Tibial nerve (tissue), 4 donors: ENCODE results near the gene FGD3. TPM values are rescaled to one million over a fixed set of nuclear protein-coding genes. Genes with fewer than 3 reads are reported as not detected.

Experiments
- DNase-seq, 2 donors: peaks; one replicate each; pipeline ENCODE4 v3.0.0-alpha.2; 2019; ENCODE audit warnings: low spot score in 2 of 2
- H3K27ac ChIP-seq, 4 donors: fragments of 200-600 bp; sonication (generic) in 3 of 4; one replicate each; pipeline ENCODE4 v1.5.1; 2017 to 2019; ENCODE audit warnings: mild to moderate bottlenecking in 1 of 4
- H3K27me3 ChIP-seq, 2 donors: fragments of 200-600 bp; sonication (generic) in 1 of 2; one replicate each; pipeline versions ENCODE4 v1.5.1 to v1.6.0; 2017 to 2019
- H3K36me3 ChIP-seq, 3 donors: fragments of 200-600 bp; sonication (generic); one replicate each; pipeline ENCODE4 v1.5.1; 2018 to 2019
- H3K4me1 ChIP-seq, 4 donors: fragments of 200-600 bp; sonication (generic) in 3 of 4; one replicate each; pipeline ENCODE4 v1.5.1; 2017 to 2019
- H3K4me3 ChIP-seq, 4 donors: fragments of 200-600 bp; sonication (generic) in 3 of 4; one replicate each; pipeline ENCODE4 v1.5.1; 2017 to 2019; ENCODE audit warnings: mild to moderate bottlenecking in 1 of 4, moderate library complexity in 1 of 4
- H3K9me3 ChIP-seq, 4 donors: fragments of 200-600 bp; sonication (generic) in 3 of 4; one replicate each; pipeline ENCODE4 v1.5.1; 2017 to 2019
- CTCF ChIP-seq, 5 experiments: fragments of 200-600 bp in 3 of 5; fragments of 450-650 bp in 2 of 5; sonication (generic) in 3 of 5; IDR thresholded peaks; one replicate each; pipeline ENCODE4 v1.5.1; 2016 to 2019; ENCODE audit warnings: antibody characterized with exemption in 5 of 5, mild to moderate bottlenecking in 3 of 5, moderate library complexity in 2 of 5
- EP300 ChIP-seq, 2 donors: sonication (generic); formaldehyde crosslinking; IDR thresholded peaks; one replicate each; pipeline ENCODE4 v1.6.1; 2017; ENCODE audit warnings: antibody characterized with exemption in 2 of 2, mild to moderate bottlenecking in 1 of 2
- POLR2A ChIP-seq, 2 donors: fragments of 450-650 bp; IDR thresholded peaks; one replicate each; pipeline ENCODE4 v1.6.1; 2017; ENCODE audit warnings: antibody characterized with exemption in 2 of 2, mild to moderate bottlenecking in 2 of 2, moderate library complexity in 2 of 2
- WGBS, 2 donors: methylation state at CpG; one replicate each; pipeline ENCODE4 v1.1.5; 2018; 5-methylcytosine and 5-hydroxymethylcytosine counted together
- total RNA-seq, 4 donors: library from RNA; depleted of rRNA; stranded (reverse); fragments of >200 nt; gene quantifications; one replicate each; pipeline ENCODE4 v1.1.0, GENCODE V29; 2016

The FGD3 gene
- total RNA-seq, 4 donors from 2014 or later, result 6.7 to 13.8 (median 7.3) TPM

- 63% methylated on average over 2 of the region's 2 CpGs for WGBS, 2 donors
- Histone ChIP-seq H3K4me3 (no peak overlapping the region), H3K4me1 (no peaks in the 10 kb centered on the region), H3K9me3 (peaks cover 0 to 8% (median 0%) of the 10 kb centered on the region in 4 donors), H3K27me3 (no peaks in the 10 kb centered on the region), H3K27ac (no peak overlapping the region), H3K36me3 (no peaks in the 10 kb centered on the region)
- no peak for DNase-seq
- TF ChIP-seq EP300 (IDR thresholded peaks at IDR 0.05), result no peak
- TF ChIP-seq POLR2A (IDR thresholded peaks at IDR 0.05), result no peak
- no peak for TF ChIP-seq CTCF (IDR thresholded peaks at IDR 0.05)
Measured at GRCh38 chr9:92983984-92984589, 36.8 kb downstream of the FGD3 start.

- H3K27me3 ChIP-seq, result no peaks in the 10 kb centered on the region
- DNase-seq, result no peak
- peaks cover 0 to 8% (median 0%) of the 10 kb centered on the region in 4 donors for H3K9me3 ChIP-seq
- H3K4me1 ChIP-seq, result no peaks in the 10 kb centered on the region
- TF ChIP-seq POLR2A (IDR thresholded peaks at IDR 0.05), result no peak
- TF ChIP-seq EP300 (IDR thresholded peaks at IDR 0.05), result no peak
- no peak for TF ChIP-seq CTCF (IDR thresholded peaks at IDR 0.05)
- no peak overlapping the region for H3K4me3 ChIP-seq
- H3K27ac ChIP-seq, result no peak overlapping the region
- H3K36me3 ChIP-seq, result no peaks in the 10 kb centered on the region
- 83 to 91% methylated on average over 3 of the region's 3 CpGs for WGBS, 2 donors
Measured at GRCh38 chr9:92984976-92985375, 37.7 kb downstream of the FGD3 start.

GRCh38 chr9:92986176-92987119, 39.1 kb downstream of the FGD3 start:
- TF ChIP-seq EP300 (IDR thresholded peaks at IDR 0.05) (no peak), CTCF (IDR thresholded peaks at IDR 0.05) (peak in 3 of 5 experiments; percentile 17 to 37 (median 21))
- 54 to 58% methylated on average over 6 of the region's 6 CpGs for WGBS, 2 donors
- no peak overlapping the region for H3K4me3 ChIP-seq
- no peaks in the 10 kb centered on the region for H3K27me3 ChIP-seq
- DNase-seq, result peak in 1 of 2 donors; percentile 26
- no peak overlapping the region for H3K27ac ChIP-seq
- no peaks in the 10 kb centered on the region for H3K36me3 ChIP-seq
- H3K9me3 ChIP-seq, result peaks cover 0 to 8% (median 0%) of the 10 kb centered on the region in 4 donors
- H3K4me1 ChIP-seq, result no peaks in the 10 kb centered on the region

- Histone ChIP-seq H3K27me3 (no peaks in the 10 kb centered on the region), H3K27ac (no peak overlapping the region), H3K36me3 (no peaks in the 10 kb centered on the region), H3K4me3 (no peak overlapping the region), H3K4me1 (no peaks in the 10 kb centered on the region), H3K9me3 (peaks cover 0 to 17% (median 0%) of the 10 kb centered on the region in 4 donors)
- DNase-seq, result no peak
- TF ChIP-seq CTCF (IDR thresholded peaks at IDR 0.05), result no peak
- no peak for TF ChIP-seq EP300 (IDR thresholded peaks at IDR 0.05)
- no peak for TF ChIP-seq POLR2A (IDR thresholded peaks at IDR 0.05)
- WGBS, 2 donors, result 97 to 100% methylated on average over 1 of the region's 1 CpG
Measured at GRCh38 chr9:92988215-92988768, 41.0 kb downstream of the FGD3 start.

- Histone ChIP-seq H3K36me3 (no peaks in the 10 kb centered on the region), H3K4me1 (no peaks in the 10 kb centered on the region), H3K9me3 (peaks cover 0 to 10% (median 0%) of the 10 kb centered on the region in 4 donors), H3K27me3 (no peaks in the 10 kb centered on the region), H3K27ac (no peak overlapping the region), H3K4me3 (no peak overlapping the region)
- TF ChIP-seq POLR2A (IDR thresholded peaks at IDR 0.05) (no peak), EP300 (IDR thresholded peaks at IDR 0.05) (no peak), CTCF (IDR thresholded peaks at IDR 0.05) (no peak)
- DNase-seq, result no peak
- 33 to 41% methylated on average over 3 of the region's 3 CpGs for WGBS, 2 donors
Measured at GRCh38 chr9:92989561-92989960, 42.2 kb downstream of the FGD3 start.
